GM18499 (cell line): ENCODE results near the gene FAM240B.

Source experiments
- ATAC-seq: cut with Tn5 transposase; IDR thresholded peaks from one replicate; pipeline ENCODE4 v1.9.1; 2021; ENCODE audit warnings: moderate number of reproducible peaks; ENCODE audit not compliant: insufficient read depth, unreplicated experiment

The FAM240B gene

DNA sequence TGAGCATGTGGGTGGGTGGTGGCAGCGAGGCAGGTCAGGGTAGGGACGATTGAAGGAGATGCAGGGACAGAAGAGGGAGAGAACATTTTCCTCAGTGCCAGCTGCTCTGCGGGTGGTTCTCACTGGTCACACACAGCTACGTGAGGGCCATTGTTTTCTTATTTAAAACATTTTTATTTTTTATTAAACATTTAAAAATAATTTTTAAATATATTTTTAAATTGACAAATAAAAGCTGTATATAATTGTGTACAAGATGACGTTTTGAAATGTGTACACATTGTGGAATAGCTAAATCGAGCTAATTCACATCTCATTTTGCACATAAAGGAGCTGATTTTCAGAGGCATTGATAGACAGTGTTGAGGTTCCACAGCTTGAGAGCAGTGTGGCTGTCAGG lies 14.0 kb downstream of the FAM240B start:
- no peak for ATAC-seq

DNA sequence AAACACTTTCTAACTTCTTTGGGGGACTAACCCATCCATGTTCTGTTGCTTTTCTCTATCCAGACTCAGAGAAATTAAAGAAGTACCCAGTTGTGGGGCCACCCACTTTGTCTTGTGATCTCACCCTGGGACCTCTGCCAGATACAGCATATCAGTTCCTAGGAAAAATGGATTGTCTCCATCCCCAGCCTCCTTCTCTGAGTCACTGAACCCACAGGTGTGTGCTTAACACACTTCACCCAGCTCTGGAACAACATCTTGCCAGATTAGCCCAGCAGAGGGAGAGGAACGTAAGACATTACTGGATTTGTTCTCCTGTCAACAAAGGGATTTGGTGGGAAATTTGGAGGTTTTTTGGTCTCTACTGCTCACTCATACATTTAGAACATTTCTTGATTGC lies 19.2 kb downstream of the FAM240B start:
- ATAC-seq, result no peak

DNA sequence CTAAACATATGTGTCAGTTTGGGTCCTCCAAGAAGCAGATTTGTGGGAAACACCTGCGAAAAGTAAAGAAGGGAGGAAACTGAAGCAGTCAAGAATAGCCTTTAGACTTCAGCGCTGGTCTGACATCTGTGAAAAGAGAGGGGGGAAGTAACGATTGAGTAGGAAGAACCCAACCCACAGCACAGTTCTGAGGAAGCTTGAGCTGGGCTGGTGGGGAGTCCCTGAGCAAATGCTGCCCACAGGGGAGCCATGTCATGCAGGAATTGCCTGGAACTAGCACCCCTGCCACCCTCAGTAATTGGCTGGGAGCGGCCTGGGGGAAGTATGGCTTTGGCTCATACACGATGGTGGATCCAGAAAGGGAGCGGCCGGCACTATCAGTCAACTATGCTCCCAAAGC lies 20.6 kb downstream of the FAM240B start:
- no peak for ATAC-seq

DNA sequence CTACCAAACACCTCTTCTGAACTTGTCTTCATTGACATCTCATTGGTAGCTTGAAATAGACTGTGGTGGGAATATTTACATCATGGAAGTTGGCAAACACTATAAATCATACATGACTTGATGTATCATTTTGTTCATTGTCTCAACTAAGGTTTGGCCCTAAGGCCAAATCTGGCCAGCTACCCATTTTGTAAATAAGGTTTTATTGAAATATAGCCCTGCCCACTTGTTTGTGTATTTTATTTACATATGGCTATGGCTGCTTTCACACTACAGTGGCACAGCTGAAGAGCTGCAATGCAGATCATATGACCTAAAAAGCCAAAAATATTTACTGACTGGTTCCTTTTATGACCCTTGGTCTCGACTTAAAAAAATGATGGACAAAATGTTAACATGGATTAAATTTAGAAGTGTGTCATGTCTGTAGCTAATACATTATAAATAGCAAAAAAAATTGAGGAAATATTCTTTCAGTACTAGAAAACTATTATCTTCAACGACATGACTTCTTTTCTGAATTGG lies 22.1 kb downstream of the FAM240B start:
- no peak for ATAC-seq

DNA sequence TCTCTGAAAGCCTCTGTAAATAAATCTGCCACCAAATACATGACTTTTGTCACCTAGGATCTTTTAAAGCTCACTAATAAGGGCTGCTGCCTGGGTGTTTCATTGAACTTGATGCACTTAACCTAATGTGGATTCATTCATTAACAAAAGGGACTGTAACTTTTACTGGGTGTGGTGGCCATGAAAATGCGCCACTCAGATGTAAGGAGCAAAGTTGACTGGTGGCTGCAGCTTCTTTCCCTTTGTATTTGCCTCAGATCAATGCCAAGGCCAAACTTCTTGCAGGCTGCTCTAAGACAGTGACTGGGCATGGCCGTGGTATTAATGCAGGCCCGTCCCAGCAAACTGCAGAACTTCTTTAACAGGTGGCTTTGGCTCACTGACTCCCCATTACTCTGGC lies 22.9 kb downstream of the FAM240B start:
- ATAC-seq, result no peak

DNA sequence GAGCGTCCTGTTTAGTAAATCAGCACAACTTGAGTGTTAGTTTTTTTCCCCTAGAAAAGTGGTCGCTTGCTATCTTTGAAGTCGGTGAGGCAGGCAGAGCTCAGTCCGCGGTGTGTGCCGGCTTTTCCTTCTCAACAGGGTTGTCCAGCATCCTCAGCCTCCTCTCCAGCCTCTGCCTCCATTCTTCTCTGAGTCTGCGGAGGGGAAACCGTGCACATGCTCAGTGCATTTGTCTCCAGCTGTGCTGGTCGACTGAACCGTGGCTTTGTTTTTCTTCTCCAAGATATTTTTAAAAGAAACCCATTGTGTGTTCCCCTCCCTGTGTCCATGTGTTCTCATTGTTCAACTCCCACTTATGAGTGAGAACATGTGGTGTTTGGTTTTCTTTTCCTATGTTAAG lies 25.3 kb downstream of the FAM240B start:
- ATAC-seq, result no peak

DNA sequence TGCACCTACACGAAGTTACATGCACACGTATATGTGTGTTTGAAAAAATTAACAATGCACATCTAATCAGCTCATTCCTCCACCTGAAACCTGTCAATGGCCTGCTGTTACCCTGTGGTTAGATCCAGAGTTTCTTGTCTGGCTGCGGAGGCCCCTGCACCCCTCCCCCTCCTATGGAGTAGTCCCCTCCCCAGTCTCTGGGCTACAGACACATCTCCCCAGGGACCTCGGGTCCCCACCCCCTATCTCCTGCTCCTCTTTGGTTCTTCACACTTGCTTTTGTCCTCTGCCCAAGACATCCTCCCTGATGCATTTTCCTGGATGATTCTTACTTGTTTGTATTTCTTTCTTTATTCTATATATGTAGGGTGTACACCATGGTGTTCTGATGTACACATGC lies 27.2 kb downstream of the FAM240B start:
- ATAC-seq, result no peak

DNA sequence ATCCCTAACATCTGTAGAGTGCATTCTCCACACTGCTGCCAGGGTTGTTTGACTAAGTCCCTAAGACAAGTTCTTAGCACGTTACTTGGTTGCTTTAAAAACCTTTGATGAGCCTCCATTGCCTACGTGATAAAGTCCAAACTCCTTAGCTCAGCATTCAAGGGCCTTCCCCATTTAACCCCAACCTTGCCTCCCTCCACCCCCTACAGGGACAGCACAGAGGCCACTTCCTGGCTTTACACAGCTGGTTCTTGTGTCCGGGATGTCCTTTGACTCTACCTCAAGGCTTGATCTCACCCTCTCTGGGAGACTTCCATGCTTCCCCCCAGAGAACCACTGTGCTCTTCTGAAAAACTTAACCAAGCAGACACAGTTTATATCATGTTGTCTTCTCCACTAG lies 29.4 kb downstream of the FAM240B start:
- no peak for ATAC-seq

DNA sequence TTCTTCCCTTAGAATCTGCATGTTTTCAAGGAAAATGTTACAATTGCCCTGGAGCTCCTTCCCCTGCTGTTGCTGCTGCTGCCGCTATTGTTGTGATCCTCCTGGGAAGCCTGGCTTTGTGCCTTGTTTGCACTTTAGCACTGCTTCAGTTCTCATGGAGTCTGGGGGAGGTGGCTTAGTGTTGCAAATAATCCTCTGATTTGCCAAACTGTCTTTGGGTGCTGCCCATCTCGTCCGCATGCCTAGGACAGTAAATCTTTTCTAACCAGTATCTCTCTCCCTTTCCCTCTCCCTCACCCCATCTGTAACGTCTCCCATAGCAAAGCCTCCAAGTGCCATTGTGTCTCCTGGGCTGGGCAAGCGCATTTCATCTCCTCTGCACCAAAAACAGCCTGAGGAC lies 30.3 kb downstream of the FAM240B start:
- no peak for ATAC-seq

DNA sequence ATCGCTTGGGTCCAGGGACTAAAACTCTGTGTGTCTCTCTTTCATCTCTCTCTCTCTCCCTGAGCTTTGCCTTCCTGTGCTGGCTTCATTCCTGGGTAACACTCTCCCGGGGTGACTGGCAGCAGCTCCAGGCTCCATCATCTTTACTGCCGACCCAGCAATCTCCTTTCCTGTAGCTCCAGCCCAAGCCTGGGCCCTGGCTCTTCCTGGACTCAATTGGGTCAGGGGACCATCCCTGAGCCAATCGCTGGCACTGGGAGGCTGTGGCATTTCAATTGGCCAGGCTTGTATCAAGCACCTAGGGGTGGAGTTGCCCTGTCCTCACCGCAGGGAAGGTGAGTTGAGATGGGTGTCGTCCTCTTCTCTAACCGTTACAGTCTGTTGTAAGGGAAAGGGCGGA lies 31.9 kb downstream of the FAM240B start:
- no peak for ATAC-seq

DNA sequence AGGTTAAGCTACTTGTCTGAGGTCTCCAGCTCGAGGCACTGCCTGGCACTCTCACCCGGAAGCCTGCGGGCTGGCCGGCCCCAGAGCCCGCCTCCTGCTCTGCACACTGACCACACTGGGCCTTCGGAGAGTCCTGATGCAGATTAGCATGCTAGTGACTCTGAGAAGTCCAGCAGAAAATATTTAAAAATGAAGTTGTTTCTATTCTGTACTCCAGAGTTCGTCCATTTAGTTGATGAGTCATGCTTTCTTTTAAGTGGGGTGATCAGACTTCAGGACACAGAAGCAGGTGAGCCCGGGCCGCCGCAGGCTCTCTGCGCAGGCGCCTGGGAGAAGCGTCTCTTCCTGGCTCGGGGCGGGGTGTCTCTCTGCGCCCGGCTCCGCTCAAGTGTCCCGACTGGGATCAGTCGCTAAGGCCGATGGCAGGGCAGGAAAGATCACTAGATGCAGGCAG lies 32.5 kb downstream of the FAM240B start:
- ATAC-seq, result no peak

DNA sequence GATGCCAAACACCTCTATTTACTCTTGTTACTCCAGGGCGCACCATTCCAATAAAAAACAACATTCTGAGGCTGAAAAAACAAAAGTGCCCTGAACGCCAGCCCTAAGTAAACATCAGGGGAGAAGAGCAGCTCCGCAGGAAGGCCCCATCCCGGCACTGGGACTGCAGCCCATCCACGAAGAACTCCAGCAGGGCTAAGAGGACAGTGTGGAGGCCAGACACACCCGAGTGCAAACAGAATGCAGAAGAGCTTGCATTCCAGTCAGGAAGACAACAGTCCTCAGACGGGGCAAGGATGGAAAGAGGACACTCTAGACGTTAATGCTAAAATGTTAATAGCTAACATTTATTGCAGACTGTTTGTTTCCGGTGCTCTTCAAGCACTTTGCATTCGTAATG lies 33.0 kb downstream of the FAM240B start:
- no peak for ATAC-seq

DNA sequence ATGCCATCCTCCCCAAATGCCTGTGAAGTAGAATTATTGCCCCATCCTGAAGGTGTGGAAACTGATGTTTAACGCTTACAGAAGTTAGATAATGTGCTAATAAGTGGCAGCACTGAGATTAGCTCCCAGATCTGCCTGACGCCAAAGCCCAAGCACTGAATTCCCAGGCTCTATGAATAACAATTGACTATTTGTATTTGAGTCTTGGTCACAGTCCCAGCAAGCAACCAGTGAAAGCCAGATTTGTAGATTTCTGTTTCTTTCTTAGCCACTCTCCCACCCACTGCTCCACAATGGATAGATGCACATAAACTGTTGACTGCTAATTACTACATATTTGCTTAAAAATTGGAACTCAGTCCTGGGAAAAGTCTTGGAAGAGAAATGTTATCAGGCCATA lies 34.4 kb downstream of the FAM240B start:
- no peak for ATAC-seq

DNA sequence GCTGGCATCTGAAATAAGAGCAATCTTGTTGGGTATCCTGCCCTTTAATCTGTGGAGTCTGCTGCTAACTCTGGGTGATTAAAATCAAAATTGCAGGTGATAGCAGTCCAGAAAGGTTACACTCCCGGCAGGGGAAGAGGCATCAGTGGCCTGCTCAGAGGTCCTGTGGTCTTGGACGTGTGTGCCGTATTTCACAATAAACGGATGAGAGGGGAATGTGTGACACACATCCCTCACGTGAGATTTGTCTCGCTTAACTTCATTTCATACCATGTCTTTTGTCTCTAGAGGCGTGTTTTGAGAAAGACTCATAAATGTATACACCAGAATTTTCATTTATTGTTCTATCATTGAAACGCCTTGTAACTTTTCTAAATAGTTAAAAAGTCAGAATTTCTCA lies 36.6 kb downstream of the FAM240B start:
- ATAC-seq, result no peak

DNA sequence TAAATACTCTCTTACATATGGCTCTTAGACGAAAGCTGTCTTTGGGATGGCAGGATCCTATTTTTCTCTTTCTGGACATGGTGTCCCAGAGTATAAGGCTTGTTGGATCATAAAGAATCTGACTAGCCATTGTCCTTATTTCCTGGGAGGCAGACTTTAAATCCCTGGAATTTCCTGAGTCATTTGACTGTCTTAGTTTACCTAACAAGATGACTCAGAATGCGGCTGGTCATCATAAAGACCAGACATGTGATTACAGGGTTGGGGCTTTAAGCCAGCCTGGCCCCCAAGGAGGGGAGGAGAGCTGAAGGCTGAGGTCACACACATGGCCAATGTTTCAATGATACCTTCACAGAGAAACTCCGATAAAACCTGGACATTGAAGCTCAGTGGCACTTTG lies 37.2 kb downstream of the FAM240B start:
- ATAC-seq, result no peak

DNA sequence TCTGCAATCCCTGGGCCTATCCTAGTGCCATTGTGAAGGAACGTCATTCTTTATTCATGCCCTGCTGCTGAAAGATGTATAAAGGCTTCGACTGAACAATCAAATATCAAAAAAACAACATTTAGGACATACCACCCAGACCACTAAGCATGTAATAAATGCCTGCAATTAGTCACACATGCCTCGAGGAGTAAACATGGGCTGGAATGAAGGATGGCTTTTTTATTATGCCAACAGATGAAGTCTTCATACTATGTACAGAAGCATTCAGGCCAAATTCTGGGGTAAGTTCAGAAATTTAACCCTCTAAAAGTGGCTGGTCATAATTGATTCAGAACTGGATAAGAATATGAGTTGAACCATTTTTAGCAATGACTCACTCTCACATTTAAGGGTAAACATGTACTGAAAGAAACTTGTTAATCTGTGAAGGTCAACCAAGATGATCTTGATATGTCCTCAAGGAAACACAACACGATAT lies 38.1 kb downstream of the FAM240B start:
- ATAC-seq, result no peak

DNA sequence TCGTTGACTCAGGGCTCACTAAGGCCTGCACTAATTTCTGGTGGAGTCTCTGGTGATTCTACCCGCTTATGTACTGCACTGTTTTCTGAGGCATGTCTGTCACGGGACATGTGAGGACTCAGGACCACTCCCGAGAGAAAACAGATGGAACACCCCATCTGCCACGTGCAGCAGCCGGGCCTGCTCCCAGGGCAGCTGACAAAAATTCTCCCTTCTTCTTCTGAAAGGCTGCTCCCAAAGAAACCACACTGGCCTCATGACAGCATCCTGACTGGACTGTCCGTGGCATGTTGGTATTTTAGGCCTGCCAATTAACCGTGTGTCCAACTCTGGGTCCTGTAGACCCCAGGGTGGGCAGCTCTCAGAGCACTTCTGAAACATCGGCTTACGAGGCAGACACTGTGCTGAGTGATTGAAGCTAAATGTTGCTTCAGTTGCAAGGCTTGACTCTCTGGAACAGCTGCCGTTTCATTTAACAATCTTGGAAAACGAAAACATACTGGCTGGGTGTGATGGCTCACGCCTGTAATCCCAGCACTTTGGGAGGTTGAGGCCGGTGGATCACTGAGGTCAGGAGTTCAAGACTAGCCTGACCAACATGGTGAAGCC lies 39.0 kb downstream of the FAM240B start:
- no peak for ATAC-seq

DNA sequence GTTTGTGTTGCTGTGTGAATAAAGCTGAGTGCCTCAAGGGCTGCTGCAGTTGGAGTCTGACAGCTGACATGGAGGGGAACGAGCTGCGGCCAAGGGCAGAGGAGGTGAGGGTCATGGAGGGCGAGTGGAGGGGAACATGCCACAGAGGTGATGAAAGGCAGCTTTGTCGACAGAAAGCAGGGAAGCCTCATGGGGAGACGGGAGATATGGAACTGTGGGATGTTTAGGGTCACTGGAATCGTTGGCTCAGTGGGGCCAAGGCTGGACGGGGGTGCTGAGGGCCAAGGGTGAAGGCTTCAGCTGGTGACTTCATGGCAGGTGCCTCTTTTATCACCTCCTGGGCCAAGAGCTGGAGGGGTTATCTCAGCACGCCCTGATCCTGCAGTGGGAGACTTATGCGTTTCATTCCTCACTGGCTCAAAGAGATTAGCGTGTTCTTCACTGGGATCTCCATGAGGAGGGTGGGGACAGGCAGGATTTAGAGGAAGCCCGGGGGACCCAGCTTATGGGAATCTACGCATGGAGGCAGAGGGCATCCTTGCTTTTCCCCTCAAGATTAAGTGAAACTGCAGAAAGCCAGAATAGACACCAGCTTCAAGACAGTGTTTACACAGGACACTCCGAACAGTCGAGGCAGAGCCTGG lies 42.2 kb downstream of the FAM240B start:
- no peak for ATAC-seq

DNA sequence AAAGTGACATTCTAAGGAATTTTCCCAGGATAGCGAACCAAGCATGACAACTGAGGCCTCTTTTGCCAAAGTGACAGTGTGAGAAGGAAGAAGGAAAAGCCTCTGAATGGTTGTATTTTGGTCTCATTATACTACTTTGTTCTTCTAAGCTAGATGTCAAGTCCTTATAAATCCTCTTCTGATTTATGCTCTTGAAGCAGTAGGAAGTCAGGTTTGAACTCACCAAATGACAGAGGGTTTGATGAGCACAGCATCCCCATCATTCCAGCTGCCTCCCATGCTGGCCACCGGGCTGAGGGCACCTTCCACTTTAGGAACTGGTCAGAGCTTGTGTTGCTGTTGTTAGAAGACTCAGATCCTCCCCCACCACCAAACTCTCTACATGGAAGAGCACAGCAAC lies 44.1 kb downstream of the FAM240B start:
- ATAC-seq, result no peak

DNA sequence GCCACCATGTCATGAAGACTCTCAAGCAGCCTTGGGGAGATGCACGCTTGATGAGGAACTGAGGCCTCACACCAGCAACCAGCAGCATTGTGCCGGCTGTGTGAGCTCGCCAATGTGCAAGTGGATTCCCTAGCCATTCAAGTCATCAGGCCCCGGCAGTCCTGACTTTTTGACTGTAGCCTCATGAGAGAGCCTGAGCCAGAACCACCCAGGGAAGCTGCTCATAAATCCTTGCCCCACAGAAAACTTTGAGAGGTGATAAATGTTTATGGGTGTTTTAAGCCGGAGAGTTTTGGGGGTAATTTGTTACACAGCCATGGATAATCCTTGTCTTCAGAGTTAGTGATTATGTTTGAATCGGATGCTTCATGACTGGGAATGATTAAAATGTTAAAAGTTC lies 44.7 kb downstream of the FAM240B start:
- ATAC-seq, result no peak

DNA sequence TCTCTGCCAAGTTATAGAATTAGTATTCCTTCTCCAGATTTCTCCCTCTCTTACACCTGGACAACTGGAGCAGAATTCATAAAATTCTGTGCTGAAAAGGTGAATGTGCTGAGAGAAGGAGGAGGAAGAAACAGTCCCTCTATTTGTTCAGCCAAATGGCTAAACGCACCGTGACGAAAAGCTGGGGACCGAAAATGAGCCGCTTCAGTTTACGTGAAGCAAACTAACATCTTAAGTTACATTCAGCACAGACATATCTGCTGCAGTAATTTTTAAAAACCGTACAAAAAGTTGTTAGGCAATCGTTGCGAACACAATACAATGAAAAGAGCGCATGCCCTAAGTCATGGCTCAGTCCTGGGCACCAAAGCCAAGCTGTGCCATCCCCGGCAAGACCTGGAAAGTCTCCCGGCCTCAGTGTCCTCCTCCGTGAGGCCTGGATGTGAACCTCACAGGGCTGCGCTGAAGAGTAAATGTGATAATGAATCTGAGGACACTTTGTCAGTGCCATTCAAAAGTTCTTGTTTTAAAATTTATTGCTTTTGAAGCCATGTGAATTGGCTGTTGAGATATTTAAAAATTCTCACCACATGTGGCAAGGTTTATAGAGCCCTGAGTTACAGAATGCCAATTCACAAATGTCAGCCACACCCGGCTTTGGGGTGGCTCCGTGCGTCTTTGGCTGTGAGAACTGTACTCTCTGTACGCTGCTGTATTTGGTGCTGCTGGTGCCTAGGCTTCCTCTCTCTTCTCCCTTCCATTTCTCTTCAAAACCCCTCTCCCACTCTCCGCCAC lies 46.3 kb downstream of the FAM240B start:
- ATAC-seq, result no peak
